NCI-H748 (cell line): ENCODE measurements around the gene CYB5R2.

Experiments used
- DNase-seq: peaks from one replicate; lab custom pipeline; 2025; ENCODE audit not compliant: unreplicated experiment; lab: John Stamatoyannopoulos, UW

The CYB5R2 gene

DNA sequence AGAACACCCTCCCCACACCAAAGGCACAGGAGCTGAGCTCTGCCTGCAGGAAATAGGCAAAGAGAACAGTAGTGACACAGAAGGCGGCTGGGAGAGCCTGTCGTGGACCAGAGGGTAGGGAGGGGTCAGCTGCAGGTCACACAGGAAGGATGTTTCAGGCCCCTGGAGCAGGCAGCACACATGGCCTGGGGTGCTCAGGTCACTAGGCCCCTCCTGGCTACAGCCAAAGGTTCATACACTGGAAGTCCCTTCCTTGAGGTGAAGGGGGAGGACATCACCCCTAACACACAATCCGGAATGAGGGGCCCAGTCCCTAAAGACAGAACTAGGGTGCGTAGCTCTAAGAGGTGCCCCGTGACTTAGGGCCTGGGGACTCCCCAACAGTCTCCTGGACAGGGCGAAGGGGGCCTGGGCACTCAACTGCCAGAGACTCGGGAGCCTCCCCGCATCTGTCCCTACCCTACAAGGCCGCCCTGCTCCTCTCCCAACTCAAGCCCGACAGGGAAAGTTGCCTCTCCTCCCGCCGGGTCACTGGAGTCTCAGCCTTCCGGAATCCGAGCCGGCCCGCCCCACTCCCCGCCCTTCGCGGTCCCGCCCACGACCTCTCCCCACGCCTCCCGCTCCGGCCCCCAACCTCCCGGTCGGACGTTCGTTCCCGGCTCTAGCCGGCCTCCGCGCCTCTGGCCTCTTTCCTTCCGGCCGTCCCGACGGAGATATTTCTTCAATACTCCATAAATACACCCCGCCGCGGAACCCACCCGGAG lies at the start of gene CYB5R2:
TSS of gene CYB5R2 (minus strand) at position 541 of the 764 bp plus-strand sequence. CDS start 675 bp downstream, outside the sequence.
- DNase-seq = no peak

DNA sequence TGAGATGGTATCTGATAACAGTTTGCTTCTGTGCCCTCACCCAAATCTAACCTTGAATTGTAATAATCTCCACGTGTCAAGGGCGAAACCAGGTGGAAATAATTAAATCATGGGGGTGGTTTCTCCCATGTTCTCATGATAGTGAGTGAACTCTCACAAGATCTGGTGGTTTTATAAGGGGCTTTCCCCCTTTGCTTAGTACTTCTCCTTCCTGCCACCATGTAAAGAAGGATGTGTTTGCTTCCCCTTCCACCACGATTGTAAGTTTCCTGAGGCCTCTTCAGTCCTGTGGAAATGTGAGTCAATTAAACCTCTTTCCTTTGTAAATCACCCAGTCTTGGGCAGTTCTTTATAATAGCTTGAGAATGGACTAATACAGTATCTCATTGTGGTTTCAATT lies 41.5 kb upstream of the CYB5R2 start:
- no peak for DNase-seq

DNA sequence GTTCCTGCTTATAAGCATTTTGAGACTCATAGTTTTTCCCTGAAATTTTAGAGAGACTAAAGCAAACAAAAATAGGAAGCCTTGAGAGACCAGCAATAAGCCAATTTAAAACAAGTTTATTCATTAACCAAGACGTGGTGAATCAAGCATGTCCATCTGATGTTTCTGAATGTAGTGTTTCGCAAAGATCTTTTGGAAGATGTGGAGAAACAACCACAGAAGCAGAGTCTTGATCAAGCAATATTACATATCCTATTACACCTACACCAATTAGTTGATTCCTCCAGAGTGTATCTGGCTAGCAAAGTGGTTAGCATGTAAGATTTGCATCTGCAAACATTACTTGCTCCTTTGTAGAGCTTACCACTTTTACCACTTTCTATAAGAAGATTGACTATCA lies 33.1 kb upstream of the CYB5R2 start, which contains the start of gene OVCH2:
TSS of gene OVCH2 (minus strand) at position 101 of the 400 bp plus-strand sequence. CDS start at position 18, 83 bp downstream.
- DNase-seq = no peak

DNA sequence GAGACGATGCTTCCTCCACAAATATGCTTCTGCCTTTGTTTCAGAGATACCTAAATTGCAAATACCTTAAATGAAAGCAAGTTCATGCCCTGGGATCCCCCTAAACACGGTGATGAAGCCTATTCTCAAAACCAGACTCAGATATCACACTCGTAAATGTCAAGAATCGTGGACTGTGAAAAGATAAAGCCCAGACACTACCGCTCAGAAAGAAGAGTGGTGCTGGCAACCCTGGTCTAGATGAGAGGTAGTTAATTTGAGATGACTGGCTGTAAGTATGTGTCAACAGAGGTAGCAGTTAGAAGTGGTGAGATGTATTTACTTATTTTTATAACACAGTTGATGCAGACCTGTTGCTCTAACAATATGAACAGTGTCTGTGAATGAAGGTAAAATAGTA lies 30.4 kb upstream of the CYB5R2 start:
- DNase-seq = no peak

DNA sequence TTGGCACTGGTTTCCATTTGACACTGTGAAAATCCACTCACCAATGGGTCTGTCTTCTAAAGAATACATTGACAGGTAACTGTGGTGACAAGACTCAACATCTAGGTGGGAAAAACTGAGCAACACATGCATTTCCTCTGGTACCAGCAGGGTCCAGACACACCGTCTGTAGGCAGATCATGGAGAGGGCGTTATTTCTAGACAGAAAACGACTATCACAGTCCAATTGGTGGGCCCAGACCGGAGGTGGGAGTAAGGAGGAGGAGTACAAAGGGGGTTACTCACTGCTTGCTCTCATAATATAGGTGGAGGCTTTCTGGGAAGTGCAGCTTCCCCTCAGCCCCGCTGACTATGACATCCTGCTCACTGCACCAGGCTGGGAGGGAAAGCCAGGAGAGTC lies 23.1 kb upstream of the CYB5R2 start:
- DNase-seq = no peak

DNA sequence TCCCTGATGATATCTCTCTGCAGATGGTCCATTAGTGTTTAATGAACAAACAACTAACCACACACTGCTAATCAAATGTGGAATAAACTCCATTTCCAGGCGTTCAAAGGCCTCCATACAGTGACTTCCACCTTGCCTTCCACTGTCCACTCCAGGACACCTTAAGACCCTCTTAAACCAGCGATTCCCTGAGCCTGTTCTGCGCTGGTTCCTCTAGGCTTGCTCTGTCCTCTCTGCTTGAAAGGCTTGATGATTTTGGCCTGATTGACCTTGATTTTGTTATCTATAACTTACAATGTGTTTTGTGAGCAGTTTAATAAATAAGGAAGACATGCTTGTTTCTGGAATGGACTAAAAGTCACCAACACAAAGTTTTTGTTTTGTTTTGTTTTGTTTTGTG lies 20.9 kb upstream of the CYB5R2 start:
- DNase-seq = no peak

DNA sequence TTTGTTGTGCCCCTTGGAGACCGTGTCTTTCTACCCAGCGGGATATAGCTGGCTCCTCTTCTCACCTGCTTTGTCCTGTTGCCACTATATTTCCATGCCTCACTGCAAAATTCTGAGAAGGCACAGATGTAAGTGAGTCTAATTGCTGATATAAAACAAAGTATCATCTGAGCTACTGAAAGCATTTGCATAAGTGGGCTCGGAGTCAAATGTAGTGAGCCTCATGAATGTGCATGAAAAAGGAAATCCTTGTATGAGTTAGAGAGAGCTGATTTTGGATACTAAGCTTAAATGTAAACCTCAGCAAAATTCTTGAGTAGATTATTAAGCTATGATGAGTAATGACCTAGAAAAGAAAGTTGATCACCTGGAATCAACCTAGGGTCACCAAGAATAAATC lies 19.1 kb upstream of the CYB5R2 start:
- DNase-seq = no peak

DNA sequence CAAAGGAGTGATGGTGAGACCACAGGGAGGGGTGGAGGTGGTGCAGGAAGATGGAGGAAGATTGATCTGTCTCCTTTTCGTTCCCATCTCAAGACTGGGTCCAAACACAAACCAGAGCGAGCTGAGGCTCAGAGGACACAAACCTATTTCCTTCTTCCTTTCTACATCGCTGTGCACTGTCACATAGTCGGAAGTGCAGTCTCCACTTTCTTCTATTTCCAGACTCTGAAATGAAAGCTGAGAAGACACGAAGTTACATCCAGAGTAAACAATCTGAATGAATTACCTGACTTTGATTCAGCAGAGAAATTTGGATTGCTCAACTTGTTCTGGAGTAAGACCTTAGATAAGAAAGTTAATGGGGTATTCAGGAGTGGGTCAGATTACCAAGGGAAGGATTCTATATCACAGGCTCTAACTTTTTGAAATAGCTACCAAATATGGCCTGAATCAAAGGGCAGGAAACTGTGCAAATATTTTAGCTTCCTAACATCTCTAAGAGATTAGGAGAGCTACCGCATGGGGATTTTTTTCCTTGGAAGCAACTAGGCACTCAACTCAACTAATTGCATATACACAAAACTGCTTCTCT lies 18.6 kb upstream of the CYB5R2 start:
- DNase-seq = no peak

DNA sequence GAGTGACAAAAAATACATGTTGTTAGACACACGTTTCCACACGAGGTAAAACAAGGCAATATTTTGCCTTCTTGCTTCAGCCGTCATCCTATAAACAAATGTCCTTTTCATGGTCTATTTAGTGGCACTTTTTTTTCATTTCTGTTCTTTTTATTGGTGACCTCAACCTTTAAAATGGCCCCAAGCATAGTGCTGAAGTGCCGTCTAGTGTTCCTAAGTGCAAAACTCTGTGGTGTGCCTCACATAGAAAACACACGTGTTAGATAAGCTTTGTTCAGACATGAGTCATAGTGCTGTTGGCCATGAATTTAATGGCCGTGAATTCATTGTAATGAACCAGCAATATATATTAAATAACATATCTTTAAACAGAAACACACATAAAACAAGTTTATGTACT lies 17.3 kb upstream of the CYB5R2 start:
- no peak for DNase-seq

DNA sequence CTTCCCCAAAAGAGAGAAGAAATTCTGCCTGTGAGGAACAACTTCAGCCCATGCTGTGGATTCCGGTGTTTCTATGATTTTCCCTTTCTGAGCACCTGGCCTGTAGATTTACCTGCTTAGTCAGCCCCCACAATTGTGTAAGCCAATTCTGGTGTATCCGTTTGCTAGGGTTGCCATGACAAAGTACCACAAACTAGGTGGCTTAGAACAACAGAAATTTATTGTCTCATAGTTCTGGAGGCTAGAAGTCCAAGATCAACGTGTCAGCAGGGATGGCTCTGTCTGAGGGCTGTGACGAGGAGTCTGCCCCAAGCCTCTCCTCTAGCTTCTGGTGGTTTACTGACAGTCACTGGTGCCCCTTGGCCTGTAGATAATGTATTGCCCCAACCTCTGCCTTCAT lies 15.9 kb upstream of the CYB5R2 start:
- no peak for DNase-seq

DNA sequence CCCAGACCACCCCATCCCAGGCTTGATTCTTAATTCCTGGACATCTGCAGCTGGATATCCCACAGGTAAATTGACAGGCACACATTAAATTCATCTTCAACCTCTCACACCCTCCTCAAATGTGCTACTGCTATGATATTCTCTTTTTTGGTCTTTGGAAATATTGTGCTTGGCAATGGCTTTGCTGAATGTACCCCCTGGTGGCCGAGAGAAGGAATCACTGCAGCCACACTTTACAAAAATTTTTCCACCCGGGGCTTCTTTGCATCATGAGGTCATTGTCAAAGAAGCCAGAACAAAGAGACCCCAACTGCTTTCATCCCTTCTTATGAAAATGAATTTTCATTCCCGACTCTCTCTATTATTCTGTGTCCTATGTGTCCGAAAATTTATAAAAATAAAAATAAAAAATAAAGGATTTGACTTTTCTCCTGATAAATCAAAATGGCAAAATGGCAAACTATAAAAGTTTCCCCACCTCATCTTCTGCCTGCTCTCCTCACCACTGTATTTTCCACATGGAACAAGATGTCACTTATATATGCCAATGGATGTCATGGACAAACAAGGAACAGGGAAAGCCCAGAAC lies 15.0 kb upstream of the CYB5R2 start:
- peak; percentile 4 for DNase-seq

DNA sequence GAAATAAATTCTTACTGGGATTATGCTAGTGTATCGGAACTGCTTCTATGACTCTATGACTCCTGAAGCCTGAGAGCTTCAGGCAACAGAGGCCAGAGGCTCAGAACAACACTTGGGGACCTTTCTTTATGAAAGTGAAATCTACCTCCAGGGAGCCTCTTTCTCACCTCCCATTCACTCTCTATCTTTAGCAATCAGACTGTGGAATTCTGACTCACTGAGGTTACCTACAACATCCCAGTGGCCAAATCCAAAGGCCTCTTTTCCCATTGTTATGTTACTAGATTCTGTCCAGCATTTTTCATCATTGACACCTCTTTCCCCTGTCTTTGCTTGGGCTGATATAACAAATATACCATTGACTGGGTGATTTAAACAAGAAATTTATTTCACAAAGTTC lies 14.1 kb upstream of the CYB5R2 start:
- DNase-seq = no peak

DNA sequence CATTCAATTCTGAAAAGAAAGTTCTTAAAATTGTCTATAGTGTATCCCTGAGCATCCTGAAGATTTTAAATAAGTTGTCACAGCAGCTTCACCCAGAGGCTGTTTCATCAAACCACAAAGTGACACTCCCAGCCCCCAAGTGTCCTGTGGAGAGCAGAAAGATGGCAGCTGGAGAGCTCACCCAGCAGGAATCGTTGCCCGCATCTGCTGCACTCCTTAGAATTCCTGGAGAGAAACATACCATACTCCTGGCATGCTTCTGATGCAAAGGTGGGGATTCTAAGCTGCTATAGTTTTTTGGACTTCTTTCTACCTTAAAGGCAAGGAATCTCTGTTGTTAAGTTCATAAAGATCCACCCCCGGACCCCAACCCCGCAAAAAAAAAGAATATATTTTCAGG lies 13.5 kb upstream of the CYB5R2 start:
- DNase-seq = no peak

DNA sequence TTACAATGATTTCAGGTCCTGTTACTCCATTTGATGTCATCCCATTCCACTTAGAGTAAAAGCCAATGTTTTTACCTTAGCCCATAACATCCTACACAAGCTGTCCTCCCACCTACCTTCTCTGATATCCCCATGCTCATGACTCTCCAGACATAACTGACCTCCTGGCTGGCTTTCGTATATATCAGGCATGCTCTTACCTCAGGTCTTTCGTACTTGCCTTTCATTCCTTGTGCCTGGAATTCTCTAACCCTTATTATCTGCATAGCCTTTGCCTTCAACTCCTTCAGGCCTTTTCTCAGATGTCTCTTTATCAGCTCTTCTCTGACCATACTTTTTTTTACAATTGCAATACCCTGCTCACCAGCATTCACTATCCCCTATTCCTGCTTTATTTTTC lies 10.3 kb upstream of the CYB5R2 start:
- no peak for DNase-seq

DNA sequence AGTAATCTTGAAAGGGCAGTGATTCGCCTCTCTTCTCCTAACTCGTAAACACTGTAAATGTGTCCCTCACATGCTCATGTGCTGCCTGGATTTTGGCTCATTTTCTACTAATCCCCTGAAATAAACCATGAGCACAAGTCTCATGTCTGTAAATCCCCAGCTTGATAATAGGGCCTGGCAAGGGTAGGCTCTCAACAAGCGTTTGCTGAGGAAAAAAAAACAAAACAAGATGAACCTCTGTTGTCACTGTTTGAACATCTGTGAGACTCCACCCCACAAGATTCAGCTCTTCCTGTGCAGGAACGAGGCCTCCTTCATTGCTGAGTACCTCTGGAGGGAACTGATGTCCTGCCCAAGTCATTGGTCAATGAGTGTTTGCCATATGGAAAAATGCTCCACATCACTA lies 4.5 kb upstream of the CYB5R2 start:
- no peak for DNase-seq

DNA sequence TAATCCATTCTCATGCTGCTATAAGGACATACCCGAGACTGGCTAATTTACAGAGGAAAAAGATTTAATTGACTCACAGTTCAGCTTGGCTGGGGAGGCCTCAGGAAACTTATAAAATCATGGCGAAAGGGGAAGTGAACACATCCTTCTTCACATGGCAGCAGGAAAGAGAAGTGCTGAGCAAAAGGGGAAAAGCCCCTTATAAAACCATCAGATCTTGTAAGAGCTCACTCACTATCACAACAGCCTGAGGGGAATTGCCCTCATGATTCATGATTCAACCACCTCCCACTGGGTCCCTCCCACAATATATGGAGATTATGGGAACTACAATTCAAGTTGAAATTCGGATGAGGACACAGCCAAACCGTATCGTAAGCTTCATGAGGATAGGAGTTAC lies 3.8 kb upstream of the CYB5R2 start:
- DNase-seq = no peak

DNA sequence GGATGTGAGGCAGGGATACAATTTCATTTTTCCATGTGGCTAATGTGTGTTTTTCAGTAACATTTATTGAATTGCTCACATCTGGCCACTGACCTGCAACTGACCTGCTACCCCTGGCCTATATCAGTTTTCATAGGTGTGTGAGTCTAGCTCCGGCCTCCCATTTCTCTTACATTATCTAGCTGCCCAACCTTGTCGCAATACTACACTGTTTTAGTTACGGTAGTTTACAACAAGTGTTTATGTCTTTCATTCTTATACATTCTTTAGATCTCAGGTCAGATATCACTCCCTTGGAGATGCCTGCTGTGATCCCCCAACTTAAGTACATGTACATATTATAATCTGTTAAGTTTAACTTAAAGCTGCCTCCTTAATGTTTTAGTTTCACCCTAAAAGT lies 2.3 kb upstream of the CYB5R2 start:
- no peak for DNase-seq

DNA sequence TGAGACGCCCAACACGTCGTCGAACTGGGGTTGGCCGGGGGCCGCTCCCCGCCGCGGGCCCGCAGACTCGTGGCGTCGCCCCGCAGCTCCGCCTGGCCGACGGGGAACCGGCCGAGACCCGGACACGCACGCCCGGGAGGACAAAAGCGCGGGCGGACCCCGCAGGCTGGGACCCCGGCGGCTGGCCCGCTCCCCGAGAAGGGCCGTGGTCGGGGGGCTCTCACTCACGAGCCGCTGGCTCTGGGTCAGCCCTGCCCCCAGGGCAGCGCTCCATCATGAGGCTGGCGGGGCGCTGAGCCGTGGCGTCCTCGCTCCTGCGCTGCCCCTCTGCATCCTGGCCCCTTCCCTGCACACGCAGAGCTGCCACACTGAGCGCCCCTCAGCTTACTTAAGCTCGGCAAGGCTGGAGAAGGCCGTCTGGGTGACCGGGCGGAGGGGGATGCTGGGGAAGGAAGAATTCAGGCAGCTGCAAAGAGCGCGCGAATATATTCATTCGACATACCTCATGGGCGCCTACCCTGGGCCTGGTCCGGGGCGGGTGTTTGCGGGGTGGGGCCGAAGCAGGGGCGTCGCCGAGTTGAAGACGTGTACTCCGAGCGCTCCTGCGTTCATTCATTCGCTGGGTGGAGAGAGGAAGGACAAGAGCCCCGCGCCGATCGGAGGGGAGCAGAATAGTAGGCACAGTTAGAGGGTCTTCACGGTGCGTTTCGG lies 579 bp upstream of the CYB5R2 start:
- DNase-seq = peak; percentile 60

DNA sequence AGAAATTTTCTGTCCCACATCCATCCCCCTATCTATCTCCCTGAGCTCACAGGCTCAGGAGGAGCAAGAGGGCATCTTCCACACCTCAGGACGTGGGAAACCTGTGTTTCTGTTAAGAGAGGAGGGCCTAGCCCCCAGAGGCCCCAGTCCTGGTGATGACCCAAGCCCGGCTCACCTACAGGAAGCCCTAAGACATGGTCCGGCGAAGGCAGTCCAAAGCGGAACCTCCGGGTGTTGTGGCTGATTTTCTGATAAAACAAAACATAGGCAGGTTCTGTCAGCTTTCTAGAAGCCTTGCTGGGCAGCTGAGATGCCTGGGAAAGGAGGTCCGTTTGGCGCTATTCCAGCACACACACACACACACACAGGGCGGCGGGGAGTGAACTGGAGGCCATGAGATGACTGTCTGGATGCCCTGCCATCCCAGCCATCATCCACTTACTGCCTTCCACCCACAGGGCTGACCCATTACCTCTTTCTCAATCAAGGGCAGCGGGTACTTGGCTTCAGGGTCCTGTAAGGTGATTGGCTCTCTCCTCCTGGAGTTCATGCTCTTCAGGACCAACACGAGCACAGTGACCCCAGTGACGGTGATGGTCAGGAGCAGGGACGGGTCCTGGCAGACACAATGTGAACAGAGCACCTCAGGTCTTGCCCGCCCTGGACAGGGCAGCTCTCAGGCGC lies 882 bp downstream of the CYB5R2 start:
- no peak for DNase-seq

DNA sequence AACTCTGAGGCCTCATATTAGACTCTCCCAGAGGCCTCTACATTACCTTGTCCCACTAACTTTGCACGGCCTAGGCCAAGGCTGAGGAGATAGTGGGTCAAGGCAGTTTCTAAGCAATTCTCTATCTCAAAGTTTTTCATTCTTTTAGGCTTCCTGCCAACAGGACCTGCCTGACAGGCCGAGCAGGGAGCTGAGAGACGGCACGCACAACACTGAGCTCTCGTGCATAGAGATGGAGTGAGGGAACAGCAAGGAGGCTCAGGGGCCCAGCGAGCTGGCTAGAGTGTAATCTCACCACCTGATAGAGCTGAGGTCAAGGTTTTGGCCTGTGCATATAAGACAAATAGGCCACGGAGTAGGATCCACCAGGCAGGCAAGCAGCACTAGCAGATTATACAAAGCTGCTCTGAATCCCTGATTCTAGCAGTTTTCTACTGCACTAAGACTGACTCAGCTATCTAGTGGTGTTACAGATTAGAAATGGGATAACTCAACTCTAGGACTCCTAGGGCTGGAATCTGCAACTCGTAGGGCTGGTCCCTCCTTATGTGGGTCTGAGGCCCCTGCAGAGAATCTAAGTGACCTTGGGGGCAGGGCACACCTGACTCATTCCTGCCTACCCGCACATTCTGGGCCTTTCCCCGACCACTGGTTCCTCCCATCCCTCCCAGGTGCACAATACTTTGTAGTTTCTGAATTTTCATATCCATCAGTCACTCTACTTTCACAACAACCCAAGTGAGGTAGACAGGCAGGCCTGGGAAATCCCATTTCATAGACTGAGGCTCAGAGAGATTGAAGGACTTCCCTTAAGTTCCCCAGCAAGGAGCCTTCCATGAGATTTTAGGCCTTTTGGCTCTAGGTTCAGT lies 1.7 kb downstream of the CYB5R2 start:
- no peak for DNase-seq
